K562 (cell line): ENCODE data around the gene ACSM6. TPM values are rescaled to one million over a fixed set of nuclear protein-coding genes. Genes with fewer than 3 reads are reported as not detected.
A peak's percentile ranks its signal among the peaks of the same experiment; 100 is the strongest.

Experiments used
- ATAC-seq: fragments of 200-7000 bp; cut with Tn5 transposase; 3 replicates; pipeline ENCODE4 v1.9.1; 2020; ENCODE audit warnings: moderate library complexity
- BruUV-seq: library from RNA; stranded (reverse); fragments of 400-500 nt; replicated peaks from 2 replicates; lab custom pipeline; 2021; lab: Mats Ljungman, UMichigan
- CTCF ChIA-PET: fragments of 300-600 bp; formaldehyde crosslinking; extraction: SDS; loops from one replicate; lab custom pipeline; 2021; ENCODE audit warnings: low intra/inter-chr PET ratio; lab: Yijun Ruan, JAX
- POLR2A ChIA-PET: fragments of 300-600, 350-650 bp; sonication (Branson Sonifier 250); formaldehyde crosslinking; extraction: SDS; loops from one replicate; lab custom pipeline; 2021; ENCODE audit warnings: antibody characterized with exemption, inconsistent platforms; lab: Yijun Ruan, JAX
- DNase-seq, 4 experiments: peaks; one replicate each; pipeline versions ENCODE4 v3.0.0 to v3.0.0-alpha.2; 2011 to 2018; ENCODE audit warnings: low spot score in 3 of 4, mixed read lengths in 3 of 4; ENCODE audit errors: extremely low read depth in 1 of 4
- FAIRE-seq: peaks from 2 replicates; lab custom pipeline; 2011; peaks lifted over from hg19 to GRCh38; lab: Jason Lieb, UNC
- H2AFZ ChIP-seq: 2 replicates; pipeline ENCODE4 v1.6.0; 2011; ENCODE audit warnings: low read depth, low read length, control low read depth, inconsistent platforms
- H3K27ac ChIP-seq: fragments of 200-600 bp; 3 replicates; pipeline ENCODE4 v1.8.0; 2011; ENCODE audit warnings: low read depth, mild to moderate bottlenecking, control low read depth, inconsistent platforms, low read length, moderate library complexity, mixed read lengths; ENCODE audit errors: extremely low read depth
- H3K27me3 ChIP-seq, 2 experiments: fragments of 300-600 bp in 1 of 2; 2 replicates in 1 of 2; 3 replicates in 1 of 2; pipeline versions ENCODE4 v1.6.0 to v1.8.0; 2011; ENCODE audit warnings: inconsistent platforms in 2 of 2, low read length in 2 of 2, mild to moderate bottlenecking in 1 of 2, mixed read lengths in 1 of 2, moderate library complexity in 1 of 2; ENCODE audit not compliant: control insufficient read depth in 2 of 2, insufficient read depth in 2 of 2
- H3K36me3 ChIP-seq: fragments of 300-600 bp; 3 replicates; pipeline ENCODE4 v1.8.0; 2011; ENCODE audit warnings: mild to moderate bottlenecking, low read length, inconsistent platforms; ENCODE audit not compliant: control insufficient read depth, insufficient read depth
- H3K4me1 ChIP-seq, 2 experiments: fragments of 200-600 bp in 1 of 2; replicated peaks in 1 of 2; 2 replicates in 1 of 2; 3 replicates in 1 of 2; pipeline versions ENCODE4 v1.5.1 to v1.8.0; 2011; ENCODE audit warnings: inconsistent platforms in 2 of 2, low read length in 2 of 2, mild to moderate bottlenecking in 1 of 2, mixed read lengths in 1 of 2, moderate library complexity in 1 of 2; ENCODE audit not compliant: control insufficient read depth in 2 of 2, insufficient read depth in 2 of 2
- H3K4me2 ChIP-seq: 2 replicates; pipeline ENCODE4 v1.6.1; 2011; ENCODE audit warnings: low read length, control low read depth, inconsistent platforms, mixed read lengths; ENCODE audit not compliant: insufficient read depth
- H3K4me3 ChIP-seq: fragments of 200-600 bp; sonication (generic), shearing (Covaris generic); 2 replicates; pipeline ENCODE4 v1.5.1; 2016; ENCODE audit warnings: control low read depth, inconsistent platforms
- H3K79me2 ChIP-seq: fragments of 200-600 bp; 3 replicates; pipeline ENCODE4 v1.8.0; 2011; ENCODE audit warnings: low read length, inconsistent platforms; ENCODE audit not compliant: control insufficient read depth, insufficient read depth
- H3K9ac ChIP-seq, 2 experiments: 2 replicates each; pipeline versions ENCODE4 v1.6.0 to v1.6.1; 2011; ENCODE audit warnings: low read depth in 2 of 2, low read length in 2 of 2, control low read depth in 1 of 2, inconsistent platforms in 1 of 2, mild to moderate bottlenecking in 1 of 2, mixed read lengths in 1 of 2; ENCODE audit not compliant: insufficient read depth in 1 of 2
- H3K9me1 ChIP-seq: one replicate; pipeline ENCODE4 v1.6.0; 2011; ENCODE audit warnings: inconsistent platforms, mild to moderate bottlenecking, low read length, moderate library complexity; ENCODE audit not compliant: control insufficient read depth, insufficient read depth
- H3K9me3 ChIP-seq: replicated peaks from 2 replicates; pipeline ENCODE4 v1.5.1; 2011; ENCODE audit warnings: low read depth, low read length, inconsistent platforms; ENCODE audit not compliant: control insufficient read depth, insufficient read depth
- H4K20me1 ChIP-seq: replicated peaks from 2 replicates; pipeline ENCODE4 v1.6.1; 2011; ENCODE audit warnings: low read length, inconsistent platforms, mixed read lengths; ENCODE audit not compliant: control insufficient read depth, insufficient read depth
- NCOA6 ChIP-seq: fragments of 450-650 bp; IDR thresholded peaks from 2 replicates; pipeline ENCODE4 v1.6.1; 2017; ENCODE audit warnings: mild to moderate bottlenecking
- RAD21 ChIP-seq, 2 experiments: fragments of 250-450 bp in 1 of 2; fragments of 450-650 bp in 1 of 2; sonication (Bioruptor Pico) in 1 of 2; formaldehyde crosslinking in 1 of 2; IDR thresholded peaks in 1 of 2; conservative IDR thresholded peaks in 1 of 2; 2 replicates each; pipeline versions ENCODE4 v1.4.0 to v1.8.0; 2020 to 2022; ENCODE audit warnings: mild to moderate bottlenecking in 2 of 2, moderate library complexity in 1 of 2
- SMC3 ChIP-seq: conservative IDR thresholded peaks from 2 replicates; pipeline ENCODE4 v1.6.1; 2011; ENCODE audit warnings: low read depth, low read length, improper control_type of control experiment; ENCODE audit not compliant: insufficient read depth
- WGBS: fragments of 100-300 bp; shearing (Covaris generic); methylation state at CpG from one replicate; pipeline ENCODE4 v1.1.6; 2016; ENCODE audit warnings: low coverage, mixed read lengths; ENCODE audit not compliant: insufficient coverage; ENCODE audit errors: missing lambda C conversion rate; 5-methylcytosine and 5-hydroxymethylcytosine counted together
- in situ Hi-C: fragments of 300-500 bp; cut with MboI; formaldehyde crosslinking; loops from 4 replicates; pipeline ENCODE4 v1.15.0; 2018; ENCODE audit warnings: inconsistent platforms, mixed read lengths
- intact Hi-C: fragments of 100-400 bp; cut with micrococcal nuclease; formaldehyde crosslinking; loops from 2 replicates; pipeline ENCODE4 v1.14.2; 2022
- polyA plus RNA-seq, 8 experiments: library from polyadenylated mRNA; depleted of rRNA in 4 of 8; stranded (reverse) in 5 of 8; unstranded in 3 of 8; fragments of >200 nt; fragmentation: Nextera tagmentation in 2 of 8; fragmentation: Illumina TruSeq in 1 of 8; extraction: Ambion mirVana in 2 of 8; extraction: Trizol in 1 of 8; gene quantifications; 2 replicates each; pipeline versions ENCODE4 v1.2.1 to v1.2.3, GENCODE V29; 2011 to 2014; ENCODE audit warnings: inconsistent platforms in 1 of 8, missing spikeins in 1 of 8
- total RNA-seq, 7 experiments: library from RNA; depleted of rRNA in 6 of 7; stranded (reverse); fragments of >200 nt in 6 of 7; fragmentation: Illumina TruSeq in 2 of 7; extraction: Trizol in 2 of 7; gene quantifications; 2 replicates each; pipeline versions ENCODE4 v1.2.1 to v1.2.3, GENCODE V29; 2011 to 2021; ENCODE audit warnings: low replicate concordance in 1 of 7
- TF ChIP-seq, protein P1 (sequence below), 2 experiments: fragments of 450-650 bp; formaldehyde crosslinking in 1 of 2; IDR thresholded peaks; 2 replicates each; pipeline versions ENCODE4 v1.4.0 to v1.6.1; 2014 to 2020; ENCODE audit warnings: mild to moderate bottlenecking in 2 of 2, borderline replicate concordance in 1 of 2, low read depth in 1 of 2
- TF ChIP-seq, protein P2 (sequence below), 3 experiments: IDR thresholded peaks in 2 of 3; conservative IDR thresholded peaks in 1 of 3; 2 replicates each; pipeline ENCODE4 v1.5.1; 2011 to 2012; ENCODE audit warnings: low read length in 3 of 3, mild to moderate bottlenecking in 3 of 3, control low read depth in 2 of 3, improper control_type of control experiment in 1 of 3, inconsistent platforms in 1 of 3, low read depth in 1 of 3, mixed read lengths in 1 of 3, moderate library complexity in 1 of 3; ENCODE audit not compliant: insufficient read depth in 2 of 3

Gene ACSM6
- total and polyA plus RNA-seq, 9 of the 15 experiments (the other 6 are each of a cell fraction or from before 2014, with no cell fraction given) = not detected

DNA sequence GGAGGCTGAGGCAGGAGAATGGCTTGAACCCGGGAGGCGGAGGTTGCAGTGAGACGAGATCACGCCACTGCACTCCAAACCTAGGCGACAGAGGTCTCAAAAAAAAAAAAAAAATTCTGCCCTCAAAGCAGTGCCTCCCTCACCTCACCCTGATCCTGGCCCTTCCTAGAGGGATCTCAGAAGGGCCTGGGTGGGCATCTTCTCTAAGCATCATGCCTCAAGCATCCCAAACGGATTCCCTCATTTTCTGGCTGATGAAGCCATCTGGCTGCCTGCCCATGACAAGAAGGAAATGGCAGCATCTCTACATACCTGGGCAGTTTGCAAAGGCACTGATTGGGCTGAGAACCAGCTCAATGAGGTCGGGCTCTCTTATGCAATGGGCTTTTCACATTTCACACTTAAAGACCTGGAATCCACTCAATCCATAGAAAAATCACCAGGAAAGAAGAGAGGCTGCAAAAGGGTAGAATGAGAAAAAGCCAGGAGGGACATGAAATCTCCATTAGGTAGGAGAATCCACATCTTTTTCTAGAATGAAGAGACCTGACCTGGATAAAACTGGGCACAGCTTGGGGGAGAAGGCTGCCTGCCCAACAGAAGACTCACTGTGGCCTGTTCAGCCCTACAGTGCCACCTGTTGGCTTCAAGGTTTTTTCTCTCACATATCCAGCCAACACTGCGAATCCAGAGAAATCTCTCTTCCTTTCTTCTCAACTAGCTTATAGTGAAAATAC lies 48.7 kb downstream of the ACSM6 start:
- H3K27ac ChIP-seq = no peak overlapping the region
- no peaks in the 10 kb centered on the region for H3K9me1 ChIP-seq
- no peak overlapping the region for H3K4me3 ChIP-seq
- in situ Hi-C loops (loop anchor here (10.0 kb wide), 1 partner anchor 372 kb away; no protein-coding TSS in a partner anchor), intact Hi-C loops (loop anchor here (1.0 to 5.0 kb wide), 3 partner anchors 40 to 109 kb away; no protein-coding TSS in a partner anchor)
- H4K20me1 ChIP-seq = no peaks in the 10 kb centered on the region; the same call in 1 of the 2 replicates
- no peaks in the 10 kb centered on the region for H3K79me2 ChIP-seq
- FAIRE-seq (peak; percentile 76), ATAC-seq (peak; percentile 71), DNase-seq (peak in 2 of 4 experiments; percentile 15 to 34)
- H3K9ac ChIP-seq = no peak overlapping the region
- no peaks in the 10 kb centered on the region for H3K27me3 ChIP-seq
- H3K36me3 ChIP-seq = peaks cover 69% of the 10 kb centered on the region
- H3K4me1 ChIP-seq = no peaks in the 10 kb centered on the region
- WGBS = 66% methylated on average over 5 of the region's 8 CpGs
- H3K4me2 ChIP-seq = no peak overlapping the region
- ChIA-PET CTCF (interaction anchor here (0.8 to 2.1 kb wide), 6 partner anchors 33 to 613 kb away, joined by 5 to 12 read pairs (median 7); no protein-coding TSS in a partner anchor), POLR2A (interaction anchor here (0.7 kb wide), 1 partner anchor 47 kb away, joined by 4 read pairs; no protein-coding TSS in a partner anchor)
- no peak overlapping the region for H2AFZ ChIP-seq
- BruUV-seq = no TSS peak
- H3K9me3 ChIP-seq = no peaks in the 10 kb centered on the region
- no peak for TF ChIP-seq NCOA6
- 0 out of 2 replicates have a peak, but pooled peaks have one; percentile 9 for TF ChIP-seq SMC3
- TF ChIP-seq, protein P1, sequence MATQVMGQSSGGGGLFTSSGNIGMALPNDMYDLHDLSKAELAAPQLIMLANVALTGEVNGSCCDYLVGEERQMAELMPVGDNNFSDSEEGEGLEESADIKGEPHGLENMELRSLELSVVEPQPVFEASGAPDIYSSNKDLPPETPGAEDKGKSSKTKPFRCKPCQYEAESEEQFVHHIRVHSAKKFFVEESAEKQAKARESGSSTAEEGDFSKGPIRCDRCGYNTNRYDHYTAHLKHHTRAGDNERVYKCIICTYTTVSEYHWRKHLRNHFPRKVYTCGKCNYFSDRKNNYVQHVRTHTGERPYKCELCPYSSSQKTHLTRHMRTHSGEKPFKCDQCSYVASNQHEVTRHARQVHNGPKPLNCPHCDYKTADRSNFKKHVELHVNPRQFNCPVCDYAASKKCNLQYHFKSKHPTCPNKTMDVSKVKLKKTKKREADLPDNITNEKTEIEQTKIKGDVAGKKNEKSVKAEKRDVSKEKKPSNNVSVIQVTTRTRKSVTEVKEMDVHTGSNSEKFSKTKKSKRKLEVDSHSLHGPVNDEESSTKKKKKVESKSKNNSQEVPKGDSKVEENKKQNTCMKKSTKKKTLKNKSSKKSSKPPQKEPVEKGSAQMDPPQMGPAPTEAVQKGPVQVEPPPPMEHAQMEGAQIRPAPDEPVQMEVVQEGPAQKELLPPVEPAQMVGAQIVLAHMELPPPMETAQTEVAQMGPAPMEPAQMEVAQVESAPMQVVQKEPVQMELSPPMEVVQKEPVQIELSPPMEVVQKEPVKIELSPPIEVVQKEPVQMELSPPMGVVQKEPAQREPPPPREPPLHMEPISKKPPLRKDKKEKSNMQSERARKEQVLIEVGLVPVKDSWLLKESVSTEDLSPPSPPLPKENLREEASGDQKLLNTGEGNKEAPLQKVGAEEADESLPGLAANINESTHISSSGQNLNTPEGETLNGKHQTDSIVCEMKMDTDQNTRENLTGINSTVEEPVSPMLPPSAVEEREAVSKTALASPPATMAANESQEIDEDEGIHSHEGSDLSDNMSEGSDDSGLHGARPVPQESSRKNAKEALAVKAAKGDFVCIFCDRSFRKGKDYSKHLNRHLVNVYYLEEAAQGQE (IDR thresholded peaks at IDR 0.05; ENCODE audit: borderline replicate concordance) = peak; percentile 47
- TF ChIP-seq, protein P1 (CRISPR knock-in tag; IDR thresholded peaks at IDR 0.05; ENCODE audit: low read depth) = no peak
- peak; percentile 39 to 57; a peak in 3 of 4 replicates for TF ChIP-seq RAD21 (CRISPR knock-in tag; conservative IDR thresholded peaks at IDR 0.05 in 1 of 2, IDR thresholded peaks at IDR 0.05 in 1 of 2)
- TF ChIP-seq, protein P2, sequence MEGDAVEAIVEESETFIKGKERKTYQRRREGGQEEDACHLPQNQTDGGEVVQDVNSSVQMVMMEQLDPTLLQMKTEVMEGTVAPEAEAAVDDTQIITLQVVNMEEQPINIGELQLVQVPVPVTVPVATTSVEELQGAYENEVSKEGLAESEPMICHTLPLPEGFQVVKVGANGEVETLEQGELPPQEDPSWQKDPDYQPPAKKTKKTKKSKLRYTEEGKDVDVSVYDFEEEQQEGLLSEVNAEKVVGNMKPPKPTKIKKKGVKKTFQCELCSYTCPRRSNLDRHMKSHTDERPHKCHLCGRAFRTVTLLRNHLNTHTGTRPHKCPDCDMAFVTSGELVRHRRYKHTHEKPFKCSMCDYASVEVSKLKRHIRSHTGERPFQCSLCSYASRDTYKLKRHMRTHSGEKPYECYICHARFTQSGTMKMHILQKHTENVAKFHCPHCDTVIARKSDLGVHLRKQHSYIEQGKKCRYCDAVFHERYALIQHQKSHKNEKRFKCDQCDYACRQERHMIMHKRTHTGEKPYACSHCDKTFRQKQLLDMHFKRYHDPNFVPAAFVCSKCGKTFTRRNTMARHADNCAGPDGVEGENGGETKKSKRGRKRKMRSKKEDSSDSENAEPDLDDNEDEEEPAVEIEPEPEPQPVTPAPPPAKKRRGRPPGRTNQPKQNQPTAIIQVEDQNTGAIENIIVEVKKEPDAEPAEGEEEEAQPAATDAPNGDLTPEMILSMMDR (IDR thresholded peaks at IDR 0.05 in 2 of 3, conservative IDR thresholded peaks at IDR 0.05 in 1 of 3; ENCODE audit: insufficient read depth in 2 of 3, low read depth in 1 of 3, low read length in 3 of 3) = peak; percentile 46 to 56 (median 55); a peak in 5 of 6 replicates
